Stimulated activated CD4-positive, alpha-beta T cell treated with anti-CD3 and anti-CD28 coated beads, Interleukin-12 subunit alpha, Interleukin-12 subunit beta, amount 100 ng/mL, for 24 hours (primary cell): ENCODE measurements around the gene ADGRL2.
"Not testable (repeated sequence)": the region's sequence is repeated elsewhere in the genome, so short reads cannot be mapped to it uniquely, and the experiment has no call there.

Experiments used
- DNase-seq, 2 experiments: peaks; one replicate each; pipeline ENCODE4 v3.0.0-alpha.2; 2020; ENCODE audit warnings: low read depth in 2 of 2

Gene ADGRL2

DNA sequence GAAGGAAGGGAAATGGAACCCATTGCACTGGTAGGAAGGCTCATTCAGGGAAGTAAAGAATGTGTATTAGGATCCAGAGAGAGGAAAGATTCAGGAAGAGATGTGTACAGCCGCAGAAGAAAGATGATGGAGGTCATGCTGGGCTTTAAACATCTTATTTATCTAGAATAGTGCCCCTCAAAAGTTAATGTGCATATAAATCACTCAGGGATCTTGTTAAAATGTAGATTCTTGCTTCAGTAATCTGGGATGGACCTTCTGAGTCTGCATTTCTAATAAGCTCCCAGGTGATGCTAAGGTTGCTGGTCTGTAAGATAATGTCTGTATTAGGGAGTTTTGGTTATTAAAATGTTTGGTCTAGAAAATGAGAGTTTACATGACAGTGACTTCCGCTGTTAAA lies 46.3 kb downstream of the ADGRL2 start:
- no peak for DNase-seq

DNA sequence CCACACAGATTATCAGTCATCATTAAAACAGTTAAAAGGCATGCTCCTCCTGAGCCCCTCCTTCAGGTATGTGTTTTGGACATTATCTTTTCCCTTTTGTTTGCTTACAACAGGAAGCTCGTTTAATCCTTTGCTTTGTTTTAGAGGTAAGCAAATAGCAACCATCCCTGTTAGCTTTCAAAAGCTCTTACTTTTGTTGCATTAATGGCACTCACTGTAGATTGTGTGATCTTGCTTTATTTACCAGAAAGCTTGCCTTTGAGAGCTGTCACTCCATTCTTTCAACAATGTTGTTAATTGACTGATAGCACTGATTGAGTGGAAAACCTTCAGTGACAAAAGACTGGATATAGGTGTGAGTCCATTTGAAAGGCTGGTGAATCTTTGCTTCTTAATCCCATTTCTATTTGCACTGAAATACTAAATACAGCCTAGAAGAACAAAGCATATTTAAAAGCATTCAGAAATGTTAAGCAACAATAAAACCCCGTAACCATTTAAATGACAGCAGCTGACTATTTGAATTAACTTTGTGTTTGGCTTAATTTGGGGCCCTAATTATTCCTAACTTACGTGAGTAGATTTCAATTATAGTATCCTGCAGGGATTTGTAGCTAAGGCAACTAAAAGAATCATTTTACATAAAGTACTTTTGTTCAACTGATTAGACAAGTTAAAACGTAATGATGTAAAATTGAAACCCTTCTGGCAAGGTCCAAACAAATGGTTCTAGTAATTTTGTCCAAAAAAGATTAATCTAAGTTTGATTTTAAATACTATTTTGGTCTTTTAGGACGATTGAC lies 48.3 kb downstream of the ADGRL2 start:
- no peak for DNase-seq

DNA sequence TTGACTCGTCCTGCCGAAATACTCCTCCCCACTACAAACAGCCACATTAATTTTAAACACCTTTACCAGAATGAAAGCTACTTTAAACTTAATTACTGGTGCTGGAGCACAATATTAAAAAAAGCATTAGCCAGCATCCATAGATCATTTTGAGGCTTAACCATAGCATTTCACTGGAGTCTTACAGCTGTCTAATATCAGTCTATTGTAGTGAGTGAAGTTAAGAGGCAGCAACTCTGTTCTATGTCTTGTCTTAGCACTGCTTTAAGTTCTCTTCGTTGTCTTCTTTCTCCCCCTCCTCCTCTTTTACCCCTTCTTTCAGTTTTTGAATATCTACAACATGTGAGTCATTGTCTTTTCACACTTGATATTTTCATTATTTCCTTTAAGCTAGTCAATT lies 49.3 kb downstream of the ADGRL2 start:
- no peak for DNase-seq

GRCh38 chr1:81850495-81850894 lies 49.8 kb downstream of the ADGRL2 start:
- DNase-seq: no peak

DNA sequence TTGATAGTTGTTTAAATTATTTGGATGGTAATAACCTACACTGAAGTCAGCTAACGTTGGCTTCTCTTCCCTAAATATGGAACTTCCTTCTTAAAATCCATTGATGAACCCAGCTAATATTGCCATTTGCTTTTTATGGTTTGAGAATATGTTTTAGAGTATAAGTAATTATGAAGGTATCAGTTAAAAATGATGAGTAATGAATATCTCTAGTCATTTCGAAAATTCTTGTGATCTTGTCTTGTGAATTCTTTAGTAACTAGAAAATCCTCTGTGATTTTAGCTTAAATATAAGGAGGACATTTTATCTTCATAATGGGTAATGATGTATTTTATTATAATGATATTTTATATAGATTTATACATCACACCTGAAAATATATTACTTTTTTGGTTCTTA lies 50.5 kb downstream of the ADGRL2 start:
- no peak for DNase-seq

GRCh38 chr1:81852961-81853360 lies 52.2 kb downstream of the ADGRL2 start:
- no peak for DNase-seq

GRCh38 chr1:81867235-81867634 lies 66.5 kb downstream of the ADGRL2 start:
- no peak for DNase-seq

DNA sequence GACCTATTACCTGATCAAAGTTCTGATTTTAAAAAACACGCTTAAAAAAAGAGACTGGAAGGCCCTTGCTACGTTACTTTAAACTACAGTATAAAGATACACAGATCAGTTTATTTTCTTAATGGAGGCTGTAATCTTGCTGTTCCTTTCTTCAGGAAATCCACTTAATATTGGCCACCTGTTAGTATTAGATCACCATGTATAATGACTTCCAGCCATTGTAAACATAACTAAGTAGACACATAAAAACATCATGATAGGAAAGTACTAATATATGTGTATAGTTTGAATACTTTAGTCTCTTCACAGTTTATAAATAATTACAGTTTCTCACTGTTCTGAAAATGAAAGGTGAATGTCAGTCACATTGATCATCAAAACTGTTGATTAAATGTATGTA lies 68.6 kb downstream of the ADGRL2 start:
- DNase-seq: no peak

DNA sequence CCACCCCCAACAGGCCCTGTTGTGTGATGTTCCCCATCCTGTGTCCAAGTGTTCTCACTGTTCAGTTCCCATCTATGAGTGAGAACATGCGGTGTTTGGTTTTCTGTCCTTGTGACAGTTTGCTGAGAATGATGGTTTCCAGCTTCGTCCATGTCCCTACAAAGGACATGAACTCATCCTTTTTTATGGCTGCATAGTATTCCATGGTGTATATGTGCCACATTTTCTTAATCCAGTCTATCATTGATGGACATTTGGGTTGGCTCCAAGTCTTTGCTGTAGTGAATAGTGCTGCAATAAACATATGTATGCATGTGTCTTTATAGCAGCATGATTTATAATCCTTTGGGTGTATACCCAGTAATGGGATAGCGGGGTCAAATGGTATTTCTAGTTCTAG lies 70.4 kb downstream of the ADGRL2 start:
- not testable (repeated sequence) for DNase-seq

GRCh38 chr1:81873946-81874345 lies 73.2 kb downstream of the ADGRL2 start:
- DNase-seq: no peak

GRCh38 chr1:81874461-81874860 lies 73.7 kb downstream of the ADGRL2 start:
- DNase-seq: no peak

DNA sequence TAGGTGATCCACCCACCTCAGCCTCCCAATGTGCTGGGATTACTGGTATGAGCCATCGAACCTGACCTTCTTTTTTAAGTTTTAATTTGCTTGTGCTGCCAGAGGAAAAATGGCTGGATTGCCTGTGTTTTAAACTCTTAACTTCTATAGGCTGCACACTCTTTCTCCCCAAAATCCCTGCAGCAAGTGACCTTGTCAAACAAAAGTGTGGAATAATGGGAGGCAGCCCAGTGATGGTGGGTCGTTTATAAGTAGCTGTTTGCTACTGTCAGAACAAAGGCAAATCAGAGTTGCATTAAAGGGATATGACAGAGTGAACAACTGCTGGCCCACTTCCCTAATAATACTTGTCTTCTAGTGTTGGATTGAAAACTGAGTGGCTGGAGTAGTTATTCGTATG lies 74.2 kb downstream of the ADGRL2 start:
- DNase-seq: no peak

DNA sequence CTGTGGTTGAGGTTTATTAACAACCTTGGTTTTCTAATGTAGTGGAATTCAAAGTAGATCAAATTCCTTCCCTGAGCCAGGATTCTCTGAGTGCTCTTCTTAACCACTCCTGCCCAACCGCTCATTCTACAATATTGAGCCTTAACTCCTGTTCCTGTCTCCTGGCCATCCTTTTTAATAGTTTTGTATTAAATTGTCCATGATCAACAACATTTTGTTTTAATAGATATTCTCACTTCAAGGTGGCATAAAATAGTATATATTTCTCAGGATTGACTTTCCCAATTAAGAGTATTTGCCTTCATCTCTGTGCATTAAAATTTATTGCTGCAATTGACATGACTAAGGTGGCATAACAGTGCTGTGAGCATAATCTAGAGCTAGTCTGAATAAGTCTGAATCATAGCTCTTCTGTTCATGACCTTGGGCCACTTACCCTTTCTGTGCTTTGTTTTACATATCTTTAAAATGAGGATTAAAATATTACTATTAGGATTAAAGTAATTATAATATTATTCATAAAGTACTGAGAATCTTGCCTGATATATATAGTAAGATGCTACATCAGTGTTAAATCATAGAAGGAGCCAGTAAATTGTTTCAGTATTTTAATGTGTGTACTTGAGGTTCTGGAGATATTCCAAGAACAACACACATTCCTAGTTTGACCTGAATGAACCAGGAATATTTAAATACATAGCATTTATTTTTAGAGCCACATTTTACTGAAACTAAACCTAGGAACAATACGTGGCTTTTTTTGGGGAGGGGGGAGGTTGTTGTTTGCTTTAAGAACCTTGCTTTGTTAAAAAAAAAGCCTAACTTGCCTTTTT lies 76.4 kb downstream of the ADGRL2 start:
- no peak for DNase-seq

GRCh38 chr1:81877940-81878339 lies 77.2 kb downstream of the ADGRL2 start:
- no peak for DNase-seq

DNA sequence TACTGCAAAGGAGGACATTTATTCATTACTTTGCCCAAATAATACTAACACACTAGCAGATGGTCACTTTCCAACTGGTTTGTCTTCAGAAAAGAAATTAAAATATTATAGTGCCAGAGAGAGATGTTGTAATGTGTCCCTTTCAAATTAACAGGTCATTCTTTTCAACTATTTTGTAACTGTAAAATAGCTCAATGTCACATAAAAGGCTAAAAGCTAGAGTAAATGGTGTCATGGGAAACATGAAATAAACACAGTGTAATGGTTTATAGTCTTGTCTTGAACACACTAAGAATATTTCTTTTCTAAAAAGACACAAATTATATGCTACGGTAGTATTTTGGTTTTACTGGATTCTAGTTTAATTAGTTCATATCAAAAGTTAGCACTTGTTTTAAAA lies 77.8 kb downstream of the ADGRL2 start:
- no peak for DNase-seq

GRCh38 chr1:81880781-81881180 lies 80.0 kb downstream of the ADGRL2 start:
- DNase-seq: no peak

- DNase-seq: no peak
Observed at GRCh38 chr1:81885291-81885690, 84.6 kb downstream of the ADGRL2 start.

DNA sequence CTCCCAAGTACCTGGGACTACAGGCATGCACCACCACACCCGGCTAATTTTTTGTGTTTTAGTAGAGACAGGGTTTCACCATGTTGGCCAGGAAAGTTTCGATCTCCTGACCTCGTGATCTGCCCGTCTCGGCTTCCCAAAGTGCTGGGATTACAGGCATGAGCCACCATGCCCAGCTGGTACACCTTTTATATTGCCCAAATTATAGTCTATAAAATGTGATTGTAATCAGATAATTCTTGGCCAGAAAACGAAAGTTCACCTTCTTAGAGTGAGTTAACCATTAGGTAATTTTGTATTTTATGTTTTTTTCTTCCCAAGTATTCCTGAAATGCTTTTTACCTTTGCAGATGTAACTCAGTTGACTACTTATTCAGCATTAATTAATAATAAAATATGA lies 85.6 kb downstream of the ADGRL2 start:
- not testable (repeated sequence) for DNase-seq

DNA sequence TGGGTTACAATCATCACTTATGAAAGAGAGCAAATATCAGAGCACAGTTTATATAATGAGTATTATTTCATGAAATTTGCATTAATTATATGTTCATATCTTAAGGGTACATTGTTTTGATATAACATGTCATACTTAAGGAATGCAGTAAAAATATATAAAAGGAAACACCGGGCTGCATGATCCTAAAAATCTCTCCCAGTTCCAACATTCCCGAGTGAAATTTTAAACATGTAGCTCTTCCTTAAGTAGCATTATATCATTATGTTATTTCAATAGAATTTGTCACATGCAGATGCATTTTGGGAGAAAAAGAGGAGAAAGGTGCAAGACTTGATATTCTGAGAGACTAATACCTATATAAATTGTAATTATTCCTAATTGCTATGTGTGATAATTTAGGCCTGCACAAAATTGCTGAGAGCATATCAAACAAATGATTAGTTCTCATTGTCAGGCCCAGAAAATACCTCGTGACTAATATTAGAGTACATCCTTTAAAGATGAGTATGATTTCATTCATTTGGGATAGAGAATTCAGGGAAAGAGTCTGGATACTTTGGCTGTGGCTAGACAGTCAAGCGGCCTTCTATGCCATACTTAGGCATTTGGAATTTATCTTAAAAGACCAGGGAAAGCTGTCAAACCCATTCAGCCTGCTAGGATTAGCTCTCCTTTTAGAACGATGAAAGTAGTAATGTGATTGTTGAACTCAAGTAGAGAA lies 86.8 kb downstream of the ADGRL2 start:
- DNase-seq: no peak

- DNase-seq: no peak
Observed at GRCh38 chr1:81889166-81889565, 88.4 kb downstream of the ADGRL2 start.

DNA sequence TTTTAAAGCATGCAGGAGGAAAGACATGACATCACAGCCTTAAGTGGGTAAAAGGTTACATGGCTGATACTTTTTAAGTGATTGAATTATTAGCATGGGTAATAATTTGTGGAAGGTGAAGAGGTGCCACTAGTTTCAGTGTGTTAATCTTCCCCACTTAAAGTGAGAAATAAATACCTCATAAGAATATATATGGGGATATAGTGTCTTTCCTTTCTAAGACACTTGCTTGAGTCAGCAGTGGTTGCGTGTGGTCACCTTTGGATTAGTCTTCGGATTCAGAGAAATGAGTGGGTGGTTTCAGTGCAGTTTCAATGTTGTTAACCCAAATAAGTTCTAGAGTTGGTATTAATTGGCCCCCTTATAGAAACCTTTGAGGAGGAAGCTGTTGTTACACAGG lies 94.1 kb downstream of the ADGRL2 start:
- no peak for DNase-seq

GRCh38 chr1:81899214-81899821 lies 98.6 kb downstream of the ADGRL2 start:
- no peak for DNase-seq
